ENCODE data around the gene RAB11A. TPM values are rescaled to one million over a fixed set of nuclear protein-coding genes. Genes with fewer than 3 reads are reported as not detected.

RAB11A gene
- total and polyA plus RNA-seq, 9 of the 15 experiments (the other 6 are each of a cell fraction or from before 2014, with no cell fraction given), result 129 to 369 (median 245) TPM

- peak; percentile 89 for TF ChIP-seq MEIS2 (IDR thresholded peaks at IDR 0.05; ENCODE audit: partially characterized antibody)
Observed at GRCh38 chr15:65835447-65835846, 33.8 kb upstream of the RAB11A start (continued).

DNA sequence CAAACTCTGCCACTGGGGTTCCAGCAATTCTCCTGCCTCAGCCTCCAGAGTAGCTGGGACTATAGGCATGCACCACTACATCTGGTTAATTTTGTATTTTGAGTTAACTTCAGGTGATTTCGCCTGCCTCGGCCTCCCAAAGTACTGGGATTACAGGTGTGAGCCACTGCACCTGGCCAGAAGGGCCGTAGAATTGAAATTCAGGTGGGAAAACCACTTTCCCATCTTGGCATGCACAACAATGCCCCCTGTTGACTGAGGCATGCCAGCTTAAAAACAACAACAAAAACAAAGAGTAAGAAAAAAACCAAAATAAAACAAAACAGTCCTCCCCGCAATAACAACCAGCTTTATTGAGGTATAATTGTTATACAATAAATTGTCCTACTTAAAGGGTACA is 32.6 kb upstream of the RAB11A start:
- no peaks in the 10 kb centered on the region for H3K9me3 ChIP-seq (replicated peaks; ENCODE audit: control insufficient read depth, insufficient read depth, low read depth, low read length)
- 80% methylated on average over 4 of the region's 4 CpGs for WGBS (ENCODE audit: insufficient coverage, low coverage, missing lambda C conversion rate)
- ATAC-seq (no peak), DNase-seq (ENCODE audit: extremely low read depth in 1 of 4, low spot score in 3 of 4) (no peak), FAIRE-seq (no peak)
- in situ Hi-C loops (cut with MboI), result no loop called here
- ChIA-PET CTCF (ENCODE audit: low intra/inter-chr PET ratio) (no interaction called here), POLR2A (interaction anchor here (1.4 to 2.1 kb wide), 2 partner anchors 13 to 26 kb away, joined by 5 to 6 read pairs; no protein-coding TSS in a partner anchor)
- H3K9me1 ChIP-seq (ENCODE audit: control insufficient read depth, insufficient read depth, low read length), result no peaks in the 10 kb centered on the region
- no TSS peak for BruUV-seq (replicated peaks)
- no peak overlapping the region for H3K4me3 ChIP-seq
- no peaks in the 10 kb centered on the region for H3K36me3 ChIP-seq (ENCODE audit: control insufficient read depth, insufficient read depth, low read length)
- H3K4me2 ChIP-seq (ENCODE audit: insufficient read depth, low read length), result peak overlapping the region; percentile 37; the same call in 1 of the 2 replicates
- peak overlapping the region; percentile 93 for H3K27ac ChIP-seq (ENCODE audit: extremely low read depth, low read depth, low read length)
- no peaks in the 10 kb centered on the region for H4K20me1 ChIP-seq (replicated peaks; ENCODE audit: control insufficient read depth, insufficient read depth, low read length)
- H3K79me2 ChIP-seq (ENCODE audit: control insufficient read depth, insufficient read depth, low read length), result no peaks in the 10 kb centered on the region
- peaks cover 27 to 66% of the 10 kb centered on the region in 2 experiments for H3K4me1 ChIP-seq (replicated peaks in 1 of 2; ENCODE audit: control insufficient read depth in 2 of 2, insufficient read depth in 2 of 2, low read length in 2 of 2)
- peak overlapping the region in 1 of 2 experiments; percentile 73; a peak in 2 of 4 replicates for H3K9ac ChIP-seq (ENCODE audit: insufficient read depth in 1 of 2, low read depth in 2 of 2, low read length in 2 of 2)
- H3K27me3 ChIP-seq (ENCODE audit: control insufficient read depth in 2 of 2, insufficient read depth in 2 of 2, low read length in 2 of 2), result no peaks in the 10 kb centered on the region
- intact Hi-C loops (cut with micrococcal nuclease), result loop anchor here (5.0 kb wide), 1 partner anchor 199 kb away; no protein-coding TSS in a partner anchor
- peak overlapping the region; percentile 89; the same call in 1 of the 2 replicates for H2AFZ ChIP-seq (ENCODE audit: low read depth, low read length)
- TF ChIP-seq RAD21 (CRISPR knock-in tag; conservative IDR thresholded peaks at IDR 0.05 in 1 of 2, IDR thresholded peaks at IDR 0.05 in 1 of 2), result peak in 1 of 2 experiments; percentile 40; a peak in 2 of 4 replicates
- TF ChIP-seq ZEB2 (IDR thresholded peaks at IDR 0.05), result peak; percentile 56; the same call in 1 of the 2 replicates
- TF ChIP-seq FOXK2 (conservative IDR thresholded peaks at IDR 0.05 in 1 of 2, IDR thresholded peaks at IDR 0.05 in 1 of 2; ENCODE audit: low read depth in 2 of 2), result peak; percentile 22 to 29; a peak in 1 of 4 replicates
- TF ChIP-seq ZNF830 (CRISPR knock-in tag; IDR thresholded peaks at IDR 0.05), result no peak
- peak; percentile 38 for TF ChIP-seq ZNF699 (CRISPR knock-in tag; IDR thresholded peaks at IDR 0.05; ENCODE audit: insufficient replicate concordance)
- TF ChIP-seq CTCF (IDR thresholded peaks at IDR 0.05 in 2 of 3, conservative IDR thresholded peaks at IDR 0.05 in 1 of 3; ENCODE audit: insufficient read depth in 2 of 3, low read depth in 1 of 3, low read length in 3 of 3), result peak; percentile 1 to 42 (median 40); a peak in 2 of 6 replicates

Measured in K562 (cell line).